Spleen (tissue), 7 donors: ENCODE data around the gene CCNY.

Experiments used
- CTCF ChIP-seq, 11 experiments: fragments of 200-600 bp in 7 of 11; fragments of 450-650 bp in 4 of 11; sonication (generic) in 4 of 11; IDR thresholded peaks in 8 of 11; conservative IDR thresholded peaks in 3 of 11; 1 replicate in 7 of 11; 2 replicates in 4 of 11; pipeline versions ENCODE4 v1.4.0 to v1.8.0; 2016 to 2021; ENCODE audit warnings: antibody characterized with exemption in 11 of 11, inconsistent platforms in 4 of 11, mild to moderate bottlenecking in 1 of 11
- POLR2A ChIP-seq, 3 donors: fragments of 450-650 bp; IDR thresholded peaks; one replicate each; pipeline ENCODE4 v1.5.1; 2017; ENCODE audit warnings: antibody characterized with exemption in 3 of 3, mild to moderate bottlenecking in 1 of 3
- POLR2AphosphoS5 ChIP-seq, 3 donors: sonication (generic); formaldehyde crosslinking; IDR thresholded peaks; one replicate each; pipeline ENCODE4 v1.5.1; 2017; ENCODE audit warnings: antibody characterized with exemption in 3 of 3
- donor health status: DM: no; HTN: no; CAD: no; lungs with moderate emphysema.
- donor health status: DM: no; HTN: no; CAD: no.
- donor health status: DM: no; HTN: no; CAD: no.

GRCh38 chr10:35424680-35425285 lies 88.5 kb downstream of the CCNY start:
- TF ChIP-seq CTCF (IDR thresholded peaks at IDR 0.05 in 8 of 11, conservative IDR thresholded peaks at IDR 0.05 in 3 of 11) (no peak), POLR2A (IDR thresholded peaks at IDR 0.05) (no peak), POLR2AphosphoS5 (IDR thresholded peaks at IDR 0.05) (no peak)
